ENCODE data around the gene LIX1L.
A peak's percentile ranks its signal among the peaks of the same experiment; 100 is the strongest.

Gene LIX1L

GRCh38 chr1:145978854-145979745 is 21.3 kb upstream of the LIX1L start:
- no peak for TF ChIP-seq CTCF (IDR thresholded peaks at IDR 0.05; ENCODE audit: insufficient read depth, missing control alignments)
- FAIRE-seq: no peak
- DNase-seq (ENCODE audit: insufficient read length, low spot score): no peak

- no peak for TF ChIP-seq CTCF (IDR thresholded peaks at IDR 0.05; ENCODE audit: insufficient read depth, missing control alignments)
- no peak for FAIRE-seq
- no peak for DNase-seq (ENCODE audit: insufficient read length, low spot score)
Observed at GRCh38 chr1:145978471-145978853, 20.6 kb upstream of the LIX1L start.

- peak; percentile 99 for TF ChIP-seq CTCF (IDR thresholded peaks at IDR 0.05; ENCODE audit: insufficient read depth, missing control alignments)
- FAIRE-seq (peak; percentile 6), DNase-seq (ENCODE audit: insufficient read length, low spot score) (peak; percentile 90)
Observed at GRCh38 chr1:145977486-145978470, 20.0 kb upstream of the LIX1L start.

- FAIRE-seq (no peak), DNase-seq (ENCODE audit: insufficient read length, low spot score) (no peak)
- TF ChIP-seq CTCF (IDR thresholded peaks at IDR 0.05; ENCODE audit: insufficient read depth, missing control alignments): no peak
Observed at GRCh38 chr1:145977016-145977415, 19.2 kb upstream of the LIX1L start.

- FAIRE-seq: no peak
- no peak for DNase-seq (ENCODE audit: insufficient read length, low spot score)
- TF ChIP-seq CTCF (IDR thresholded peaks at IDR 0.05; ENCODE audit: insufficient read depth, missing control alignments): no peak
Observed at GRCh38 chr1:145975216-145975615, 17.4 kb upstream of the LIX1L start.

GRCh38 chr1:145974721-145975120 is 16.9 kb upstream of the LIX1L start:
- FAIRE-seq (no peak), DNase-seq (ENCODE audit: insufficient read length, low spot score) (no peak)
- TF ChIP-seq CTCF (IDR thresholded peaks at IDR 0.05; ENCODE audit: insufficient read depth, missing control alignments): no peak
